LNCaP clone FGC (cell line): Measurements from ENCODE around the gene PLA2R1.

Experiments
- DNase-seq: peaks from one replicate; pipeline ENCODE4 v3.0.0-alpha.2; 2011; ENCODE audit warnings: low read depth
- H3K4me3 ChIP-seq: 2 replicates; pipeline ENCODE4 v1.5.1; 2011; ENCODE audit warnings: mild to moderate bottlenecking, low read depth, low read length, control low read depth
- TF ChIP-seq, protein P1 (sequence below): IDR thresholded peaks from 2 replicates; pipeline ENCODE4 v1.5.1; 2012; ENCODE audit warnings: mild to moderate bottlenecking; ENCODE audit not compliant: control insufficient read depth, insufficient read depth; ENCODE audit errors: extremely low read depth

Gene PLA2R1

DNA sequence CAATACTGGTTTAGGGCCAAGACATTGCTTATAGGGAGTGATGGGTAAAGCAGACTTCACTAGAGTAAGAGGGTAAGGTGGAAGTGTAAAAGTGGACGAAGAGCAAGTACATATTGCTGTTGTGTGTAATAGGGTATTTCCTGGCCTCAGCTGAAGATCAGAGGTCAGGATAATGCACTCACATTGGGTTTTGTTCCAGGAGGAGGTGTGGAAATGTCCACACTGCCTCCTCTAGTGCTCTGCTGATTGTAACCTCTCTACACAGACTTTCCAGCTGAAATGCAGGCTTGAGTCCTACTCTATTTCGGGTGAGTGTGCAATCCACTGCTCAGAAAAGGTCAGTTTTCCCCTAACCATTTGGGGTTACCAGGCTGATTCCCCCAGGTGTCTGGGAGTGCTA, 41.7 kb upstream of the PLA2R1 start:
- H3K4me3 ChIP-seq = no peak overlapping the region
- no peak for DNase-seq
- TF ChIP-seq, protein P1, sequence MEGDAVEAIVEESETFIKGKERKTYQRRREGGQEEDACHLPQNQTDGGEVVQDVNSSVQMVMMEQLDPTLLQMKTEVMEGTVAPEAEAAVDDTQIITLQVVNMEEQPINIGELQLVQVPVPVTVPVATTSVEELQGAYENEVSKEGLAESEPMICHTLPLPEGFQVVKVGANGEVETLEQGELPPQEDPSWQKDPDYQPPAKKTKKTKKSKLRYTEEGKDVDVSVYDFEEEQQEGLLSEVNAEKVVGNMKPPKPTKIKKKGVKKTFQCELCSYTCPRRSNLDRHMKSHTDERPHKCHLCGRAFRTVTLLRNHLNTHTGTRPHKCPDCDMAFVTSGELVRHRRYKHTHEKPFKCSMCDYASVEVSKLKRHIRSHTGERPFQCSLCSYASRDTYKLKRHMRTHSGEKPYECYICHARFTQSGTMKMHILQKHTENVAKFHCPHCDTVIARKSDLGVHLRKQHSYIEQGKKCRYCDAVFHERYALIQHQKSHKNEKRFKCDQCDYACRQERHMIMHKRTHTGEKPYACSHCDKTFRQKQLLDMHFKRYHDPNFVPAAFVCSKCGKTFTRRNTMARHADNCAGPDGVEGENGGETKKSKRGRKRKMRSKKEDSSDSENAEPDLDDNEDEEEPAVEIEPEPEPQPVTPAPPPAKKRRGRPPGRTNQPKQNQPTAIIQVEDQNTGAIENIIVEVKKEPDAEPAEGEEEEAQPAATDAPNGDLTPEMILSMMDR = no peak

DNA sequence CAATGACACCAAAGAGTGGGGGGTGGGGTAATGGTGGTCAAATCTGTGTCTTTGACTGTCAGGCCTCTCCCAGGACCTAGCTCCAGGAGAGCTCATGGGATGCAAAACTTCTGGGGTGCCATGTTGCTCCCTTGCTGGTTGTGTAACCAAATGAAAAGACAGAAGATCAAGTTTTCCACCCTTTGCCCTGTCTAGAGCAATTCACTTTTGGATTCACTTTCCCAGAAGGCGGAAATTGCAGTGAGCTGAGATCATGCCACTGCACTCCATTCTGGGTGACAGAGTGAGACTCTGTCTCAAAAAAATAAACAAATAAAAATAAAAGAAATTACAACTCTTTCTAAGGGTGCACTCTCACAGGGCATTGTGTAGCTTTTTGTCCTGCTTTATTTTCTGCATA, 34.9 kb upstream of the PLA2R1 start:
- DNase-seq = no peak
- H3K4me3 ChIP-seq = no peak overlapping the region
- TF ChIP-seq, protein P1 = no peak

DNA sequence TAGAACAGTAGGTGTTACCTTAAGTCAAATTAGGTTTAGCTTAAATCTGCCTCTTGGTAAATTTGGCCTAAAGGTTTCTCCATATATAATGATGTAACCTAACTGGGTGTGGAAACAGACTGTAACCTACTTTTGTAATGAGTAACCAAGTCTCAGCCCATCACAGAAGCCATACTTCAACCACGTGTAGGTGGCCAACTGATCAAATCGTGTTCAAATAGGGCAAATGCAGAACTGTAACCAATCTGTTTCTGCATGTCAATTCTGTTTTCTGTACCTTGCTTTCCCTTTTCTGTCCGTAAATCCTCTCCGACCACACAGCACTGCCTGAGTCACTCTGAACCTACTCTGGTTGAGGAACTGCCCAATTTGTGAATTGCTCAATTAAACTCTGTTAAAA, 34.0 kb upstream of the PLA2R1 start:
- TF ChIP-seq, protein P1 = no peak
- H3K4me3 ChIP-seq = no peak overlapping the region
- DNase-seq = no peak

DNA sequence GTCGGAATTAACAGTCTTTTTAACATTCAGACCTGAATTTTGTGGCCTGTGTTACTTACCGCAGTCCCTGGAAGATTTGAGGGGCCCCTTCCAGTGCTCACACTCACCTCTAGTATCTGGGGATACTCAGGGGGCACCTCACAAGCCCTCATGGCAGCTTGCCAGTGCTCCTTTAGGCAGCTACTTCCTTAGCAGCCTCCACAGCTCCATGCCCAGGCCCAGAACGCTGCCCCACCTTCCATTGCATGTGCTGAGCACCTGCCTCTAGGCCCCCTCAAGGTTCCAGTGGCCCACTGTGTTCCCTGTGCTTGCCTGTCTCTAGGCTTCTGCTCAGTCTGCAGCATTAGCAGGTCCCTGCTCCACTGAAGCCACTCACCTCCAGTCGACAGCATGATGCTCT, 30.0 kb upstream of the PLA2R1 start:
- TF ChIP-seq, protein P1 = no peak
- H3K4me3 ChIP-seq = no peak overlapping the region
- no peak for DNase-seq

DNA sequence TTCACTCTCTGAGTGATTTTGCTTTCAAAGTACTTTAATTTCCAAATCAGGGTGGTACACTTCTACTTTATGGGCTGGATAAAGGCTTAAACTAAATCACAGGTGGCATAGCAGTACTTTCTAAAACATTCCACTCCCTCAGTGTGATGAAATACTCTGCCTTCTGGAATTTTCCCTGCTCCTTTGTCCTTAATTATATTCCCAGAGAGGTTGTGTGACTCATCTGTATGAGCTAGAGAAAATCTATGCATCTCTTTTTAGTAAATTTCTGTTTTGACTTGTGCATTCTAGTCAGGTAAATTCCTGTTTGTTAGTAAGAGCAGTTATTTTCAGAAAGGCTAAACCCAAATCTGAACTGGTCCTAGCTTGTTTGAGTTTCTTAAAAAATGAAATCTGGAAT, 29.0 kb upstream of the PLA2R1 start:
- no peak overlapping the region for H3K4me3 ChIP-seq
- TF ChIP-seq, protein P1 = no peak
- DNase-seq = no peak

DNA sequence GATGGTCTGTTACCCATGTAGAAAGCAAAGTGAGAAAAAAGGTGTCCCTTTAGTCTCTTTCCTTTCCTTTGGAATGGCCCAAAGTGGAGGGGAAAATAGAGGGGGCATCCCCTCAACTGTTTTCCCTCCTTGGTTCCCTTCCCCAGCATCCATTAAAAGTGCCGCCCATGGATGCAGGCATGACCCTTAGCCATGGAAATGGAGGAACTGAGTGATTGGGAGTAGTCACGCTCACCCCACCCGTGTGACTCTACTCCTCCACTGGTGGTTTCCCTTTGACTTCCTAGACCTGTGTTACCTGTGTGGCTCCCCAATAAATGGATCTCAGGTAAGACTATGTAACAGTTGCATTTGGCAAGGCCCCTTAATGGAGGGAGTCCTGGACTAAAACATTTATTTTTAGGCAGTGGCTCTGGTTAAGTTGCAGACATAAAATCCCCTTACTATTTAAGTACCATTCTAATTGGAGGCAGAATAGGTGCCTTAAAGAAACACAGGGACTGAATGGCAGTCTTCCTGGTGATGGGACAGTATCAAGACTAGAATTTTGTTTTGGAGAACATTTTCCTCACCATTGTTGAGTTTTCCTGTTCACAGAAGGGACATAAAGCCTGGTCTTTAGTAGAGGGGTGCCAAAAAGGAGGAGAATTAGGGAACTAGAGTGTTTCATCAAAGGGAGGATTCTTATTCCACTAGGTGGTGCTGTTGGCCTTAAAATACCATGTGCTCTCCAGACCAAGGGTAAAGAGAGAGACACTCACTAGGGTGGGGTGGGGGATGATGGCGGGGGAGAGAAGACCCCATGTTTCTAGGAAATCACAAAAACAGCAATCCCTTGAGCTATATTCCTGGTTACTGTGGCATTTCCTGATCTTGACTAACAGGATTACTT, 25.7 kb upstream of the PLA2R1 start:
- TF ChIP-seq, protein P1 = peak; percentile 18; the same call in 1 of the 2 replicates
- no peak overlapping the region for H3K4me3 ChIP-seq
- no peak for DNase-seq

DNA sequence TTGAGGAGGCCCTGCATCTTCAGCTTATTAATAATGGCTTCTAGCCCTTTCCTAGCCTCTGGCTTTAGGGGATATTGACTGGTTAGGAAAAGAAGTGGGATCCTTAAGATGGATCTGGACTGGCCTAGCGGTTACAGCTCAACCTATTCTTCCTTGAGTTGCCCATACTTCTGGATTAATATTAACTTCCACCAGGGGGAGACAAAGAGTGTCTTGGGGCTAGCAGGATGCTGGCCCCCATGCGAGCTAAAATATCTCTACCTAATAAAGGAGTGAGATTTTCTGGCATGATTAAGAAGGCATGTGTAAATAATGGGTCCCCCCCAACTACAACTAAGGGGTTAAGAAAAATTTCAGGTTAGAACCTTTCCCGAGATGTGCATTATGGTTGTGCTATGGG, 23.2 kb upstream of the PLA2R1 start:
- no peak overlapping the region for H3K4me3 ChIP-seq
- TF ChIP-seq, protein P1 = peak; percentile 11; the same call in 1 of the 2 replicates
- no peak for DNase-seq
